ENCODE data around the gene ARHGEF10L. TPM values are rescaled to one million over a fixed set of nuclear protein-coding genes. Genes with fewer than 3 reads are reported as not detected.
A peak's percentile ranks its signal among the peaks of the same experiment; 100 is the strongest.

The ARHGEF10L gene
- total RNA-seq, 1 experiment from 2014 or later: 3.3 TPM

GRCh38 chr1:17606826-17607440, 67.4 kb downstream of the ARHGEF10L start:
- Histone ChIP-seq H3K27me3 (replicated peaks; ENCODE audit: insufficient read depth, low read depth, low read length, poor library complexity) (no peaks in the 10 kb centered on the region), H3K36me3 (ENCODE audit: insufficient read depth, low read length, poor library complexity, severe bottlenecking) (no peaks in the 10 kb centered on the region), H3K4me1 (ENCODE audit: insufficient read depth, low read length, poor library complexity, severe bottlenecking) (no peaks in the 10 kb centered on the region), H3K4me3 (ENCODE audit: low read depth, low read length, poor library complexity, severe bottlenecking) (no peak overlapping the region), H3K9me3 (ENCODE audit: low read depth, low read length, poor library complexity, severe bottlenecking) (no peaks in the 10 kb centered on the region), H3K27ac (ENCODE audit: low read depth, low read length, poor library complexity, severe bottlenecking) (no peak overlapping the region)
- ChIA-PET CTCF (interaction anchor here (0.6 to 2.6 kb wide), 8 partner anchors 25 to 120 kb away, joined by 3 to 38 read pairs (median 4); no protein-coding TSS in a partner anchor), POLR2A (ENCODE audit: low non-redundant PET) (no interaction called here)
- no TSS peak for BruUV-seq (replicated peaks)
- TF ChIP-seq EZH2 (IDR thresholded peaks at IDR 0.05; ENCODE audit: borderline replicate concordance, low read depth, low read length, poor library complexity, severe bottlenecking) (no peak), CTCF (conservative IDR thresholded peaks at IDR 0.05; ENCODE audit: low read depth, low read length) (peak; percentile 92)
- peak; percentile 74 for DNase-seq (ENCODE audit: low spot score)
- intact Hi-C loops (cut with micrococcal nuclease; ENCODE audit: unreplicated experiment): loop anchor here (1.0 to 2.0 kb wide), 2 partner anchors 105 to 112 kb away; no protein-coding TSS in a partner anchor

- Histone ChIP-seq H3K4me3 (ENCODE audit: low read depth, low read length, poor library complexity, severe bottlenecking) (no peak overlapping the region), H3K4me1 (ENCODE audit: insufficient read depth, low read length, poor library complexity, severe bottlenecking) (no peaks in the 10 kb centered on the region), H3K27me3 (replicated peaks; ENCODE audit: insufficient read depth, low read depth, low read length, poor library complexity) (no peaks in the 10 kb centered on the region), H3K27ac (ENCODE audit: low read depth, low read length, poor library complexity, severe bottlenecking) (no peak overlapping the region), H3K36me3 (ENCODE audit: insufficient read depth, low read length, poor library complexity, severe bottlenecking) (no peaks in the 10 kb centered on the region), H3K9me3 (ENCODE audit: low read depth, low read length, poor library complexity, severe bottlenecking) (no peaks in the 10 kb centered on the region)
- DNase-seq (ENCODE audit: low spot score): no peak
- BruUV-seq (replicated peaks): no TSS peak
- intact Hi-C loops (cut with micrococcal nuclease; ENCODE audit: unreplicated experiment): loop anchor here (2.0 kb wide), 1 partner anchor 113 kb away; no protein-coding TSS in a partner anchor
- TF ChIP-seq EZH2 (IDR thresholded peaks at IDR 0.05; ENCODE audit: borderline replicate concordance, low read depth, low read length, poor library complexity, severe bottlenecking): no peak
- no peak for TF ChIP-seq CTCF (conservative IDR thresholded peaks at IDR 0.05; ENCODE audit: low read depth, low read length)
- CTCF ChIA-PET: interaction anchor here (1.0 to 2.6 kb wide), 2 partner anchors 104 to 106 kb away, joined by 14 to 38 read pairs; no protein-coding TSS in a partner anchor
- POLR2A ChIA-PET (ENCODE audit: low non-redundant PET): no interaction called here
Measured at GRCh38 chr1:17607644-17608581, 68.4 kb downstream of the ARHGEF10L start.

- ChIA-PET CTCF (interaction anchor here (1.1 kb wide), 1 partner anchor 19 kb away, joined by 3 read pairs; no protein-coding TSS in a partner anchor), POLR2A (ENCODE audit: low non-redundant PET) (no interaction called here)
- intact Hi-C loops (cut with micrococcal nuclease; ENCODE audit: unreplicated experiment): no loop called here
- Histone ChIP-seq H3K36me3 (ENCODE audit: insufficient read depth, low read length, poor library complexity, severe bottlenecking) (no peaks in the 10 kb centered on the region), H3K4me3 (ENCODE audit: low read depth, low read length, poor library complexity, severe bottlenecking) (no peak overlapping the region), H3K27me3 (replicated peaks; ENCODE audit: insufficient read depth, low read depth, low read length, poor library complexity) (no peaks in the 10 kb centered on the region), H3K9me3 (ENCODE audit: low read depth, low read length, poor library complexity, severe bottlenecking) (no peaks in the 10 kb centered on the region), H3K27ac (ENCODE audit: low read depth, low read length, poor library complexity, severe bottlenecking) (no peak overlapping the region), H3K4me1 (ENCODE audit: insufficient read depth, low read length, poor library complexity, severe bottlenecking) (no peaks in the 10 kb centered on the region)
- no peak for DNase-seq (ENCODE audit: low spot score)
- TF ChIP-seq EZH2 (IDR thresholded peaks at IDR 0.05; ENCODE audit: borderline replicate concordance, low read depth, low read length, poor library complexity, severe bottlenecking): no peak
- no peak for TF ChIP-seq CTCF (conservative IDR thresholded peaks at IDR 0.05; ENCODE audit: low read depth, low read length)
- BruUV-seq (replicated peaks): no TSS peak
Measured at GRCh38 chr1:17609529-17609928, 70.0 kb downstream of the ARHGEF10L start.
